Body of pancreas (tissue), 4 donors: ENCODE data around the gene C1GALT1. TPM values are rescaled to one million over a fixed set of nuclear protein-coding genes. Genes with fewer than 3 reads are reported as not detected.
"Not testable (repeated sequence)": the region's sequence is repeated elsewhere in the genome, so short reads cannot be mapped to it uniquely, and the experiment has no call there.

Source experiments
- ATAC-seq: fragments of 150-250 bp; one replicate; pipeline ENCODE4 v1.9.1; 2016
- DNase-seq, 4 donors: peaks; one replicate each; pipeline ENCODE4 v3.0.0-alpha.2; 2019
- H3K27ac ChIP-seq, 4 donors: fragments of 200-600 bp; sonication (generic); 1 replicate in 3 of 4; 2 replicates in 1 of 4; pipeline versions ENCODE4 v1.5.1 to v1.6.1; 2016 to 2019; ENCODE audit warnings: mild to moderate bottlenecking in 1 of 4, mixed read lengths in 1 of 4, moderate library complexity in 1 of 4
- H3K27me3 ChIP-seq, 2 donors: fragments of 200-600 bp; sonication (generic); one replicate each; pipeline ENCODE4 v1.6.0; 2016; ENCODE audit warnings: mild to moderate bottlenecking in 1 of 2
- H3K36me3 ChIP-seq, 2 donors: fragments of 200-600 bp; sonication (generic); replicated peaks in 1 of 2; 2 replicates each; pipeline ENCODE4 v1.5.1; 2016; ENCODE audit warnings: low read depth in 2 of 2; ENCODE audit not compliant: insufficient read depth in 1 of 2
- H3K4me1 ChIP-seq: fragments of 200-600 bp; sonication (generic); one replicate; pipeline ENCODE4 v1.6.0; 2016
- H3K4me3 ChIP-seq, 2 donors: fragments of 200-600 bp; sonication (generic); 1 replicate in 1 of 2; 2 replicates in 1 of 2; pipeline ENCODE4 v1.5.1; 2016 to 2019
- H3K9me3 ChIP-seq, 3 donors: fragments of 200-600 bp; sonication (generic); 1 replicate in 2 of 3; 2 replicates in 1 of 3; pipeline ENCODE4 v1.5.1; 2016
- CTCF ChIP-seq, 7 experiments: fragments of 450-650 bp in 4 of 7; fragments of 200-600 bp in 3 of 7; sonication (generic) in 3 of 7; IDR thresholded peaks; one replicate each; pipeline ENCODE4 v1.5.1; 2016 to 2019; ENCODE audit warnings: antibody characterized with exemption in 7 of 7
- POLR2A ChIP-seq, 3 donors: fragments of 450-650 bp; IDR thresholded peaks; one replicate each; pipeline ENCODE4 v1.6.1; 2016; ENCODE audit warnings: antibody characterized with exemption in 3 of 3, mild to moderate bottlenecking in 2 of 3
- WGBS, 2 donors: methylation state at CpG; one replicate each; pipeline ENCODE4 v1.1.5; 2017; 5-methylcytosine and 5-hydroxymethylcytosine counted together
- intact Hi-C: fragments of 100-400 bp; cut with DNase I; formaldehyde crosslinking; loops from one replicate; pipeline ENCODE4 v1.15.1; 2023
- total RNA-seq, 2 donors: library from RNA; depleted of rRNA; stranded (reverse); fragments of >200 nt; gene quantifications; one replicate each; pipeline ENCODE4 v1.1.0, GENCODE V29; 2016

C1GALT1 gene
- total RNA-seq, 2 donors from 2014 or later = 9.1 to 13.8 TPM

GRCh38 chr7:7239346-7239745 is 57.0 kb downstream of the C1GALT1 start:
- H3K36me3 ChIP-seq = no peaks in the 10 kb centered on the region
- WGBS, 2 donors = 90 to 100% methylated on average over 1 of the region's 1 CpG

GRCh38 chr7:7242899-7243298 is 60.6 kb downstream of the C1GALT1 start:
- 59 to 66% methylated on average over 3 of the region's 3 CpGs for WGBS, 2 donors

More at GRCh38 chr7:7239346-7239745, 57.0 kb downstream of the C1GALT1 start:
- Histone ChIP-seq H3K27ac (no peak overlapping the region), H3K4me3 (no peak overlapping the region), H3K9me3 (no peaks in the 10 kb centered on the region), H3K27me3 (no peaks in the 10 kb centered on the region), H3K4me1 (no peaks in the 10 kb centered on the region)
- TF ChIP-seq CTCF (IDR thresholded peaks at IDR 0.05) (no peak), POLR2A (IDR thresholded peaks at IDR 0.05) (no peak)
- ATAC-seq (no peak), DNase-seq (no peak)
- intact Hi-C loops = no loop called here

GRCh38 chr7:7245233-7245632 is 62.9 kb downstream of the C1GALT1 start:
- H3K4me3 ChIP-seq, ATAC-seq: not testable (repeated sequence)

More at GRCh38 chr7:7242899-7243298, 60.6 kb downstream of the C1GALT1 start:
- no peak for ATAC-seq
- no peak for DNase-seq
- H3K4me1 ChIP-seq = no peaks in the 10 kb centered on the region
- TF ChIP-seq POLR2A (IDR thresholded peaks at IDR 0.05) = no peak
- TF ChIP-seq CTCF (IDR thresholded peaks at IDR 0.05) = no peak
- no peak overlapping the region for H3K27ac ChIP-seq
- intact Hi-C loops = no loop called here
- H3K36me3 ChIP-seq = no peaks in the 10 kb centered on the region
- H3K4me3 ChIP-seq = no peak overlapping the region
- no peaks in the 10 kb centered on the region for H3K9me3 ChIP-seq
- no peaks in the 10 kb centered on the region for H3K27me3 ChIP-seq

GRCh38 chr7:7246223-7246622 is 63.9 kb downstream of the C1GALT1 start:
- ATAC-seq (no peak), DNase-seq (no peak)
- Histone ChIP-seq H3K27me3 (no peaks in the 10 kb centered on the region), H3K27ac (no peak overlapping the region), H3K4me3 (no peak overlapping the region), H3K4me1 (no peaks in the 10 kb centered on the region), H3K9me3 (no peaks in the 10 kb centered on the region), H3K36me3 (no peaks in the 10 kb centered on the region)
- intact Hi-C loops = no loop called here
- TF ChIP-seq POLR2A (IDR thresholded peaks at IDR 0.05) = no peak
- no peak for TF ChIP-seq CTCF (IDR thresholded peaks at IDR 0.05)
- 89 to 98% methylated on average over 3 of the region's 3 CpGs for WGBS, 2 donors

More at GRCh38 chr7:7245233-7245632, 62.9 kb downstream of the C1GALT1 start:
- H3K27me3 ChIP-seq, H3K36me3 ChIP-seq, H3K4me1 ChIP-seq, H3K27ac ChIP-seq, intact Hi-C loops, DNase-seq, H3K9me3 ChIP-seq: not testable (repeated sequence)
- WGBS, 2 donors = 95% methylated on average over 13 of the region's 13 CpGs

- Histone ChIP-seq H3K27ac (no peak overlapping the region), H3K36me3 (no peaks in the 10 kb centered on the region), H3K4me3 (no peak overlapping the region), H3K9me3 (no peaks in the 10 kb centered on the region), H3K27me3 (no peaks in the 10 kb centered on the region), H3K4me1 (no peaks in the 10 kb centered on the region)
- 58 to 73% methylated on average over 1 of the region's 1 CpG for WGBS, 2 donors
- intact Hi-C loops = no loop called here
- DNase-seq (no peak), ATAC-seq (no peak)
- no peak for TF ChIP-seq POLR2A (IDR thresholded peaks at IDR 0.05)
- TF ChIP-seq CTCF (IDR thresholded peaks at IDR 0.05) = no peak
Observed at GRCh38 chr7:7247658-7248057, 65.3 kb downstream of the C1GALT1 start.
